HG03520 (cell line): ENCODE measurements around the gene AKR1C1.
"Not testable (repeated sequence)": the region's sequence is repeated elsewhere in the genome, so short reads cannot be mapped to it uniquely, and the experiment has no call there.

ENCODE experiments used
- ATAC-seq: cut with Tn5 transposase; IDR thresholded peaks from one replicate; pipeline ENCODE4 v1.9.1; 2021; ENCODE audit warnings: mild to moderate bottlenecking, moderate library complexity; ENCODE audit not compliant: unreplicated experiment

AKR1C1 gene

DNA sequence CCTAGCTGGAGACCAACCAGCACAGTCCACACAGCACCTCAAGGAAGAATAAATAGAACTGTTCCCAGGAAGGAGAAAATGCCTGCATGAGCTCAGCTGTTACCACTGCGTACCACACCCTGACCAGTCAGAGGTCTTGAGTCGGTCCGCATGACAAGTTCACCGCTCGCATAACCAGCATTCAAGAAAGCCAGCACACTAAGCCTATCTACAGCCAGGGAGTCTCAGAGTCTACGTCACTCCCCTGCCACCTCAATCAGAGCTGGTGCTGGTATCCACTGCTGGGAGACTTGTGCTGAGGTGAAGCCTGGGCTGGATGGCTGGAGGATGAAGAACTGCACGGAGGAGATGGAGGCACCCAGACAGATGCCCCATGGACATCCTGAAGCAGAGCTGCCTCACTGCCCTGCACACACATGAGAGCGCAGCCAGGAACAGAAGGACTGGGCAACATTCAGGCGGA lies 19.6 kb downstream of the AKR1C1 start:
- no peak for ATAC-seq

DNA sequence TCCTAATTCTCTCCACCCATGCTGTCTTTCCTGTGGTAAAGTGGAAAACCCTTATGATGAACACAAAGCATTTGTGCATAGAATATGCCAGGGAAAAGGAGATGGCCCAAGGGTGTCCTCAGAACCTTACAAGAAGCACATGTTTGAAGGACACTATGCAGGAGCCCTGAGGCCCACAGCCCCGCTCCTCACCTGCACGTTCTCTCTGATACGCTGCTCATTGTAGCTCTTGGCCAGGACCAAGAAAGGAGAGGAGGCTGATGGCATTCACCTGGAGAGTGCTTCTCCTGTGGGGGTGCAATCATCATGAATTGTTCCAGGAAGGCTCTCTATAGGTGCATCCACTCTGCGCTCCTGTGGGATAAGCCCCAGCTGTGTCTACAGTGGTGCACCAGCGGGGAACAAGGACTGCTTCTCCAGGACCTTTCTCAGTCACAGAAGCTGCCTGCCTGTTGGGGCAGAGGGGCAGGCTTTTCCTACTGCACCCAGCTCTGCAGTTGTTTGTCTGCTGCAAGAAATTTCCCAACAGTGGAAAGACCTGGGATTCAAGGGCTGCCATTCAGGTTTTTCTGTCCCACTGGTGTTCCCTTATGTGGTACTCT lies 20.5 kb downstream of the AKR1C1 start:
- ATAC-seq = no peak

DNA sequence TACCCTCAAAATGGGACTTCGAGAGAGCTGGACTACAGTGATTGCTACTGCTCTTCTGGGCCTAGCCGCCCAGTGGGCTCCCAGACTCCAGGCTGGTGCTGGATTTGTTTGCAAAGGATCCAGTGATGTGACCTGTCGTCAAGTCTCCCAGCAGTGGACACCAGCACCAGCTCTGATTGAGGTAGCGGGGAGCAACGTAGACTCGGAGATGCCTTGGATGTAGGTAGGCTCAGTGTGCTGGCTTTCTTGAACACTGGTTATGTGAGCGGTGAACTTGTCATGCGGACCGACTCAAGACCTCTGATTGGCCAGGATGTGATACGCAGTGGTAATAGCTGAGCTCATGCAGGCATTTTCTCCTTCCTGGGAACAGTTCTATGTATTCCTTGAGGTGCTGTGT lies 21.0 kb downstream of the AKR1C1 start:
- ATAC-seq = no peak

DNA sequence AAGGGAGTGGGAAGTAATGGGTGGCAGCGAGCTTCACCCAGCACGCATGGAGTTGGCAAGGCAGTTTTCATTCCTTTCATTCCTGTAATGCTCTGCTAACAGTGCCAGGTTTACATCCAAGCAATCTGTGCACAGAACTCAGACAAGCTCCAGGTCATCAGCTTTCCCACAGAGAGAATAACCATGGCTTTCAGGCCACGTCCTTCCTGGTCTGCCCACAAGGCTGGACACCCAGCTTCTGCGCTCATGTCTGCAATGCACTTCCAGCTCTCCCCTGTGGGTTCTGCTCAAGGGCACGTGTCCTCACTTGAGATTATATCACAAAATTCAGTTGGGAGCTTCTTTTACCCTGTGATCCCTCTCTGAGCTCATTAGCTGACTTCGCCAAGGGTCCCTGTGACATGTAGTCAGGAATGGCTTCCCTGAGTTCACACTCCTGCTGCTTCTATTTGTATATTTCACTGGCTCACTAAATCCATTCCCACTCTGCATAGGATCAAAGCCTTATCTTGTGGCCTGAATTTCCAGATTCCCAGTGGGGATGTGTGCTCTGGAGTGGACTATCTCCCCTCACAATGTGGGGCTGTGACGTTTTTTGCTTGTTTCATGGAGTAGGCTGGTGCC lies 21.9 kb downstream of the AKR1C1 start:
- no peak for ATAC-seq

DNA sequence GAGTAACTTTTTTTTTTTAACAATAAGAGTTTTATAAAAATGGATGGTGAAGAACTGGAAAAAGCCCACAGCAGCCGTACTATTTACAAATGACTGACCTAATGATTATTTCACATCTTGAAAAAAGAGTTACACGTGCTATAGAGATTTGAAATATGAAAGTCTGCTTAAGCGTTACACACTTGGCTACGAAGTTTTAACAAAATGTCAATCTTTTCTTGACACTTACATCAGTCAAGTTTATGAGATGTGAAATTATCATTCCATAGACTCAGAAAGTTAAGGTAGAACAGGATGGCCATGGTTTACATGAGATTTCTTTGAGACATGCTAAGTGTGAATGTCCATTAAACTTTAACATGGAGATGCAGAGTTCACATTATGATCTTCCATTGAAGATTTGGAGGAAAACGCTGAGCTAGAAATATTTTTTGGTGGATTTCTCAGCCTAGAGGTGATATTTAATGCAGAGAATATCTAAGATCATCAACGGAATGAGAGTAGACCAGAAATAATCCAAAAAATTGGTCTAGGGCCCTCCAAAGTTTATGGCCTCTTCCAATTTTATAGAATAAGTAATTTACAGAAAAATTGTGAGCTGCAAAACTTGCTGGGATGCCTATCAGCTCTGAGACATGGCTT lies 24.9 kb downstream of the AKR1C1 start:
- not testable (repeated sequence) for ATAC-seq

DNA sequence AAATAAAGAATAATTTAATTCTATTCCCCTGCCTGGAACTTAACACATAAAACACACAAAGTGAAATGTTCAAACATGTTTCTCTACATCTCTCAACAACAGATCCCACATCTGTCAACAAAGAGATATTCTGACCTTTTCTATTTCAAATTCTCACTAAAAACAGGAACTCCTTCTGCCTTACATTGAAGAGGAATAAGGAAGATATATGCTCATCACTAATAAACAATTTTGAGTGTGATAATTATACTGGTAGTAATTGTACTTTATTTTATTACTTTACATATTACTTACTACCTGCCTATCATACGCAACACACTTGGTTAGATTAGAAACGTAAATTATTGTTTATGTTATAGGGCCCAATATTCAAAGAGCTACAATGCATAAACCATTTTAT lies 27.0 kb downstream of the AKR1C1 start:
- ATAC-seq = no peak

DNA sequence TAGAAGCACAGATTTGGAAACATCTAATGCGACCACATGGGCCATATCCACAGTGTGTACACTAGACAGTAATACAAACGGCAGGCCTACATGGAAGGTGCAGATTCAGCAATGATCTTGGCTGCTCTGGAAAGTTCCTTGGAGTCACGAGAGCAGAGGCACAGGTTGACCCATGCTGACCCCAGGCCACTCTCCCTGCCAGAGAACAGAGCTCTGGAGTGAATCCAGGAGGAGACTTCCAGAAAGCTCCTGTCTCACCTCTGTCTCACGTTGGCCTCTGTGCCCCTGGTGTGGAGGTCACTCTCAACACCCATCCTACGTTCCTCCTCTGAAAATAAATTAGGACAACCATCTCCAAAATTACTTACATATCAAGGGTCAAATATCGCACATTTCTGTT lies 28.2 kb downstream of the AKR1C1 start:
- not testable (repeated sequence) for ATAC-seq

DNA sequence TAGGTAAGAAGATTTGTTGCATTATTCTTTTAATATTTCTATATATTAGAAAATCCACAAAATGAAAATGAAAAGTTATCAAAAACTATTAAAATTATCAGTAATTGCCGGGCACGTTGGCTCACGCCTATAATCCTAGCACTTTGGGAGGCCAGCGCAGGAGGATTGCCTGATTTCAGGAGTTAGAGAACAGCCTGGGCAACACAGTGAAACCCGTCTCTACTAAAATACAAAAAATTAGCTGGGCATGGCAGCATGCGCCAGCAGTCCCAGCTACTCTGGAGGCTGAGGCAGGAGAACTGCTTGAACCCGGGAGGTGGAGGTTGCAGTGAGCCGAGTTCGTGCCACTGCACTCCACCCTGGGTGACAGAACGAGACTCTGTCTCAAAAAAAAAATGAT lies 29.3 kb downstream of the AKR1C1 start:
- not testable (repeated sequence) for ATAC-seq

DNA sequence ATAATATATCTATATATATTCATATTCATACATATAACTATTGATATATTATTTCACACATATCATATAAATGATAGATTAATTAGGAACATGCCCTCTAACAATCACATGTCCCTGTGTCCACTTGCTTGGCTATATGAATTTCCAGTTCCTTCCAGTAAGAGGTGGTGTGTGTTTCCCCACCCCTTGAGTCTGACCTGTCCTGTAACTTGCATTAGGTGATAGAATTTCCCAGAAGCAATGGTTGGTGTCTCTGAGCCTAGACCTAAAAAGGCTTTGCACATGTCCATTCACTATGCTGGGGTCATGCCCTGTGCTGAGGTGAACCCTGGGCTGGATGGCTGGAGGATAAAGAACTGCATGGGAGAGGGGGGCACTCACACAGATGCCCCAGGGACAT lies 31.0 kb downstream of the AKR1C1 start:
- ATAC-seq = not testable (repeated sequence)

DNA sequence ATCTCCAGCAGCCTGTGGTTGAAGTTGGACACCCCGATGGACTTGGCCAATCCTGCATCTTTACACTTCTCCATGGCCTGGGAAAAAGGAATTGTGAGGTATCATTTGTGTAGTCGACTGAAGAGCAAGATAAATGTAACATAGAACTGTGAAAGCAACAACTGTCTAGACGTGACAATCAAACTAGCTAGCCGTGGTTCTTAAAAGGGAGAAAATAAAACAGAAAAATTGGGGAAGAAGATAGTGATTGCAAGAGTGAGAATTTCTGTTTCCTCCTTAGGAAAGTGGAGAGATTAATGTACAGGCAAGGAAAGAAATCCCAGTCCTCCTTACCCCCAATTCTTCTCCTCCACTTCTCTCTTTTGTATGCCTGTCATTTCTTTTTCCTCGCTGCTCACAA lies 35.5 kb downstream of the AKR1C1 start:
- no peak for ATAC-seq

DNA sequence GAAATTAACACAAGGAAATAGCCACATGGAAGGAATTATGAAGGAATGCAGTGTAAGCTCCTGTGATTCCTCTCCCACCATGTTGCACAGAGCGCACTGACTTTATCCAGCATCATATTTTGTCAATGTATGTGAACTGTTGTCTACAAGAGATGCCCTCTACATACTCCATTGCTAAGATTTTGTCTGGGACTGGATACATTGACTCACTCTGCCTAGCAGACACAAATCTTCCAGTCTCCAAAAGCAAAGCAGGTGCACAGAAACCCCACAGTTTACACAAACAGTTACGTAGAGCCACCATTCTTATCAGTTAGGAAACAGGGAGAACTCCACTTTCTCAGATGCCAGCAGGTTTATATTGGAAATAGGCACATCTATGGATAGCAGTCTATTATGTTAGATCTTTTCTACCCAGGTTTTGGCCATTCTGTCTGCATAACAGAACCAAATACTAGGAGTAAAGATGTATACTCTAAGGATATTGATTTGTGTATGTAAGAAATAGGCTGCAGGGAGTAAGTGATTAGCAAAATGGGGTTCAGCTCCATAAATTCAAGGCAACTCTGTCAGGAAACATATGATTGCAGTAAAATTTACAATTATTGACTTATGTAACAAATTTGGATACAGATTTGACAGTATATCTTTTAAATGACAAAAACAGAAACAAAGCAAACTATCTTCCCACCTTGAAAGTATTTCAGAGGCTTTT lies 39.0 kb downstream of the AKR1C1 start:
- no peak for ATAC-seq

DNA sequence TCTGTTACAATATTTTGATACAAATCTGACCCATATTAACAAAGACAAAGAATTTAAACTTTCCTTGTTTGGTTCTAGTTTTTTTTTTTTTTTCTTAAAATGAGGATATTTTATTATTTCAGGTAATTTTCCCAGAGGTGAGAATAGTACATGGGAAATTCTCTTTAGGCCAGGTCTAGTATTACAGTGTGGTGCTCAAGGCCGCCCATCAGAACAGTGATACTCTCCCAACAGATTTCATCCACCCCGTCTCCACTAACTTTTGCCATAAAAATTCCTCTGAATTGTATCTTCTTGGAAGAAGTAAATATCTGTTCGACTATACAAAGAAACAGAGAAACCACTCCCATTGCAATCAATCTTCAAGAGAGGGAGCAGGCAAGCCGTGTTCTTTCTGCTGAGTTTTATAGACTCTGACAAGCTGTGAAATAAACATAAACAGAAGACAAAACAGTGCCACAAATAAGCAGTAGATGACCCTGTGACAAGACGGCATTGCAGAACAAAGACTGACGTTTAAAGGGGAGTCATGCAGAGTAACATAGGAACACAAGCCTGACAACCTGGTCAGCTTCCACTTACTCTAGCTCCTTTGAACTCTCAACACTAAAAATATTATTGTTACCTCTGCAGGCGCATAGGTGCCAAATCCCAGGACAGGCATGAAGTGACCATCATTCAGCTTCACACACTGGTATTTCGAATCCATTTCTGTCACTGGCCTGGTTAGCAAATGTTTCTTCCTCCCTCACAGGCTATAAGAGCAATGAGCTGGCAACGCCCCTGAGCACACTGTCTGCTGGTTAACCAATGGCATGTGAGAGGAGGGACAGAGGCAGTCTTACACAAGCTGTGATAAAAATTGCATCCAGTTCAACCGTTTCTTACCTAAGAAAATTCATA lies 40.2 kb downstream of the AKR1C1 start, which contains the start of gene AKR1C2:
AKR1C2 (minus strand) TSS at position 731 of the 903 bp plus-strand sequence; CDS start at position 709, 22 bp downstream.
- not testable (repeated sequence) for ATAC-seq

DNA sequence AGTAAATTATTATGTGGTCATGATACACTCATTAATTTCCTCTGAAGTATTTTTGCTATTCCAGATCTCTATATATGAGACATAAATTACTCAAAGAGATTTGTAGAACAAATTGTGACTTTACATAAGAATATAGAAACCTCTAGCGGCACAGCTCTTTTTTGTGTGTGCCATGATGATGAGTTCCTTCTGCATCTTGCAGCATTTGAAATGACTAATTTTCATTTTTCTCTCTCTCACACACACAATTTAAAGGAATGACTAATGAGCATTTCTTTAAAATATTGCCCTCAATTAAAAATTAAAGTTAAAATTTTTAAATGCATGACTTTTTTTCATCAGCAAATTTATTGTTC lies 40.8 kb downstream of the AKR1C1 start:
- not testable (repeated sequence) for ATAC-seq

DNA sequence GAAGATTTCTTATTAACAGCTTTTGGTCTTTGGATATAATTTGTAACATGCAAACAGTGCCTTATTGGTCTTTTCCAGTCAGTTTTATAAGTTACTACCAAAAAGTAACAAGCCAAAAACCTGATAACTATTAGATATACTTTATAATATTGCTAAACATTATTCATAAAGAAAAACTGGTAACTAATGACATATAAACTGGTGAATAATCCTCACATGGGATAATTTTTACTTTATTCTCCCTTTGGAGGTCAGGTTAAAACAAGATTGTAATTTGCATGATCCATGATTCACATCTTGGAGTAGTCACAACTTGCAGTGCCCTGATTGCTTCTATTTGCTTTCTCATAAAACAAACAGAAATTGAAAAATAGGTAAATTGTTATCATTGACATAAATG lies 41.3 kb downstream of the AKR1C1 start:
- not testable (repeated sequence) for ATAC-seq

DNA sequence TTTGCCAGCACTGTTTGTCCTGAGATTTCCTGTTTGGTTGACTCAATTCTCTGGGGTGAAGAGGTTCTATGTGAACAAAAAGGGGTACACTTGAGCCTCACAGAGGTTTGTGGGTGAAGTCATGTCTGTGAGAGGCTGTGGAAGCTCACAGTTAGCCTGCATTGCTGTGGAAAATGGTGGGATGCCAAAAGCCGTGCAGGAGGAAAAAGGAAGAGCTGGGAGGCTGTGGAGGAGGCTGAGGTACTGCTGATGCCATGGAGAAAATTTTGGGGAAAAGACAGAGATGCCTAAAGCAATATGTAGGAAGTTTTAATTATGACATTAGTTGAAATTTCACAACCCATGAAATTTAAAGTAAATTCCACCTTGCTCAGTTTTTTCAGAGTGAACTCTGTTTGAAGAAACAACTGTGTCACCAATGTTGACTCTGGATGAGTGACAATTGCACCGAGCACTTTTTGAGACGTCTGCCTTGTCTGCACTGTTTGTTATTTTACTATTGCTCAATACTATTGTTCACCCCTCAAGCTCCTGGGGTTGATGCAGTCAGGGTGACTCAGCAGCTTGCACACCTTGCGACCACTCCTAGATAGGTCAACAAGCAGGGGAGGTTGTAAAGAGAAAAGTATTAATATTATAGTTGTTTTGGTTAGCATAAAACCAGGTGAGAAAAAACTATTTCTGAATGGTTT lies 45.8 kb downstream of the AKR1C1 start:
- not testable (repeated sequence) for ATAC-seq

DNA sequence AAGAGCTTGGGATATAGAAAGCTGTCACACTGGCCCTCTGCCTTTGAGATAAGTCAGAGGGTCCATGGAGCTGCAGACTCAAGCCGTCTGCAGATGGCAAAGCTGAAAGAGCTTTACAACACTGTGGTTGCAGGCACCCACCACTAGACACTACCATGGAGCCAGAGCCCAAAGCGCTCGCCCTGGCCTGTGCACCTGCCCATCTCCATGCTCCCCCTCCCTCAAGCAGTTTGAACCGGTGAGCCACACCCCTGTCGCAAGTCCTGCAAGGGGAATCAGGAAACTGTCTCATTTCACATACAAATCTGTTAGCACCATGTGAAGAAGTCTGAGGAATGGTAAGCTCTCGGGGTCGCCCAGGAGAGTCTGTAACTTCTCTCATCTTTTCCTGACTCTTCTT lies 46.8 kb downstream of the AKR1C1 start:
- ATAC-seq = not testable (repeated sequence)

DNA sequence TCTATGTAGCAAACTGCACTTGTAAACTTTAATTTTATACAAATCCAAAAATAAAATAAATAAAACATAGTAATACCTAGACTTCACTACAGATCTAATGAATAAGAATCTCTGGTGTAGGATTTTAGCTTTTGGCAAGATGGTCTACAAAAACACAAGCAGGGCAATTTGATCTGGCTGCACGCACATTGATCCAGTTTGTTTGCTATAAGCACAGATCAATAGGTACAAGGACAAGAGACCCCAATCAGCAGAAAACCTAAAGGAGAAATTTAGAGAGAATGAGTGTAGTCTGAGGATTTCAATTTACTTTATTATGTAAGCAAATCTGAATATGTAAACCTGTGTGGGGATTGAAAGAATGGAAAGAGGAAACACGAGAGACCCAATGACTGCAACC lies 48.2 kb downstream of the AKR1C1 start:
- not testable (repeated sequence) for ATAC-seq

DNA sequence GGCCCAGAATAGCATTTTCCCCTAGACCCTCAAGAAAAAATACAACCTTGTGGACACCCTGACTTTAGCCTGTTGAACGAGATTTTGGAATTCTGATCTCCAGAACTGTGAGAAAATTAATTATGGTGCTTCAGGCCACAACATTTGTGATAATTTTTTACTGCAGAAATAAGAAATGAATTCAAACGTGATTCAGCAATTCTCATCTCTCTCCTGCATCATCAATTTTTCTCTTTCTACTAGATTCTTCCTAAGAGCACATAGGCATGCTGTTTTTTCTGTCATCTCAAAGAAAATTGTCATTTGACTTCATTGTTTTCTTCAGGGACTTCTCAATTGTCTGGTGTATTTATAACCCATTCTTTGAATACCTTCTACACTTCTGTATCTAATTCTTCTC lies 49.4 kb downstream of the AKR1C1 start:
- ATAC-seq = no peak

DNA sequence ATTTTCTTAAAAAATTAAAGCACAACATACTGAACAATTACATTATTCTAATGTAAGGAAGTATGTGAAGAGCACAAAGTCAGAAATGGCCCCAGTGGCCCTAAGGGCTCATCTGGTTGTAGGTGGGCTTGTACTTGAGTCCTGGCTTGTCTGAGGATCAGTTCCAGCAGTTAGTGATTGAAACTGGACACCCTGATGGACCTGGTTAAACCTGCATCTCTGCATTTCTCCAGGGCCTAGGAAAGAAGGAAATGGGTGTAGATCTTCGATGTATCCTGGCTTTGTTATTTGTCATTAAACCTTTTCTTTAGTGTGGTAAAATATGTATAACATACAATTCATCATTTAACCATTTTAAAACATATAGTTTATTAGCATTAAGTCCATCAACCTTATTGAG lies 50.2 kb downstream of the AKR1C1 start:
- ATAC-seq = no peak
